ENCODE measurements around the gene PLA2G4E.

DNA sequence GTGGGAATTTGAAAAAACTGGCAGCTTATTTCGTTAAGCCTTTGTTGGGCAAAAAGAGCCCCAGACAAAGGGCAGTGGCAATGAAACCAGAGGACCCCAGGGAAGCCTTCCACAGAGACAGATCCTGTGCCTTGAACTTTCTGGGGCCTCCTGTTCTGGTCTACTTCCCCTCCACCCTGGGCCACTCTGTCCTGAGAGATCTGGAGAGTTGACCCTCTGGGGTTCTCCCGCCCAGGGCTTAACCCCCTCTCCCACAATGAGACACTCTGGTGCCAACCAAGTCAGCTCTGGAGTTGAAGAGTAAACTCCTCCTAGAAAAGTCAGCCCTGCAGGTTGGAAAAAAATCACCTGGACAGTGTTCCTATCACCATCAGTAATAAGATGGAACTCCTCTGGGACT is 69.3 kb downstream of the PLA2G4E start:
- TF ChIP-seq, protein P1, sequence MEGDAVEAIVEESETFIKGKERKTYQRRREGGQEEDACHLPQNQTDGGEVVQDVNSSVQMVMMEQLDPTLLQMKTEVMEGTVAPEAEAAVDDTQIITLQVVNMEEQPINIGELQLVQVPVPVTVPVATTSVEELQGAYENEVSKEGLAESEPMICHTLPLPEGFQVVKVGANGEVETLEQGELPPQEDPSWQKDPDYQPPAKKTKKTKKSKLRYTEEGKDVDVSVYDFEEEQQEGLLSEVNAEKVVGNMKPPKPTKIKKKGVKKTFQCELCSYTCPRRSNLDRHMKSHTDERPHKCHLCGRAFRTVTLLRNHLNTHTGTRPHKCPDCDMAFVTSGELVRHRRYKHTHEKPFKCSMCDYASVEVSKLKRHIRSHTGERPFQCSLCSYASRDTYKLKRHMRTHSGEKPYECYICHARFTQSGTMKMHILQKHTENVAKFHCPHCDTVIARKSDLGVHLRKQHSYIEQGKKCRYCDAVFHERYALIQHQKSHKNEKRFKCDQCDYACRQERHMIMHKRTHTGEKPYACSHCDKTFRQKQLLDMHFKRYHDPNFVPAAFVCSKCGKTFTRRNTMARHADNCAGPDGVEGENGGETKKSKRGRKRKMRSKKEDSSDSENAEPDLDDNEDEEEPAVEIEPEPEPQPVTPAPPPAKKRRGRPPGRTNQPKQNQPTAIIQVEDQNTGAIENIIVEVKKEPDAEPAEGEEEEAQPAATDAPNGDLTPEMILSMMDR (IDR thresholded peaks at IDR 0.05) = no peak
- TF ChIP-seq ZFX (IDR thresholded peaks at IDR 0.05; ENCODE audit: borderline replicate concordance) = no peak

Measured in 22Rv1 (cell line).